Hematopoietic multipotent progenitor cell treated with erythropoietin and hydrocortisone succinate and interleukin-3 and kit ligand, for 17 days (in vitro differentiated cells): ENCODE measurements around the gene VASH2.
"Not testable (repeated sequence)": the region's sequence is repeated elsewhere in the genome, so short reads cannot be mapped to it uniquely, and the experiment has no call there.

Experiments used
- DNase-seq: peaks from one replicate; pipeline ENCODE4 v3.0.0-alpha.2; 2015; ENCODE audit warnings: low spot score

The VASH2 gene

DNA sequence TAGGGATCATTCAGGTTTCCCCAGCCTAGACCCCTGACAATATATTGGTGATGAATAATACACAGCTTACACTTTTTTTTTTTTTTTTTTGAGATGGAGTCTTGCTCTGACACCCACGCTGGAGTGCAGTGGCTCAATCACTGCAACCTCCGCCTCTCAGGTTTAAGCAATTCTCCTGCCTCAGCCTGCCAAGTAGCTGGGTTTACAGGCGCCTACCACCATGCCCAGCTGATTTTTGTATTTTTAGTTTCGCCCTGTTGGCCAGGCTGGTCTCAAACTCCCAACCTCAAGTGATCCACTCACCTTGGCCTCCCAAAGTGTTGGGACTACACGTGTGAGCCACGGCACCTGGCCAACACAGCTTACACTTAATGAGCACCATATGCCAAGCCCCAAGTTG, 7.2 kb downstream of the VASH2 start:
- no peak for DNase-seq

DNA sequence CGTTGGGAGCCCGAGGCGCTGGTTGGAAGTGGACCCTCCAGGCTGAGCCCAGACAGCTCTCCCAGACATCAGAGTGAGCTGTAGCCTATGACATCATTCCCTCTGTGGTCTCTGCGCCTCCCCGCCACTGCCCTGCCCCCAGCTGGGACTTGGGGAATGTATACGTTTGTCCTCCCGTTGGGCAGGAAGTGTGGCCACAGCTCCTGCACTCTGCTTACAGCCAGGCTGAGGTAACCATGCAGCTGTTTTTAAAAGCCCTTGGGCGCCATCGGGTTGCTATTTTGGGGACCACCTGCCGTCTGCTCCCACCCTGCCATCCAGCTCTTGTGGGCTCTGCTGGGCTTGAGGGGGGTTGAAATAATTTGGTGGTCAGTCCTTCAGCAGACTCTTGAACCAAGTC, 7.8 kb downstream of the VASH2 start:
- no peak for DNase-seq

DNA sequence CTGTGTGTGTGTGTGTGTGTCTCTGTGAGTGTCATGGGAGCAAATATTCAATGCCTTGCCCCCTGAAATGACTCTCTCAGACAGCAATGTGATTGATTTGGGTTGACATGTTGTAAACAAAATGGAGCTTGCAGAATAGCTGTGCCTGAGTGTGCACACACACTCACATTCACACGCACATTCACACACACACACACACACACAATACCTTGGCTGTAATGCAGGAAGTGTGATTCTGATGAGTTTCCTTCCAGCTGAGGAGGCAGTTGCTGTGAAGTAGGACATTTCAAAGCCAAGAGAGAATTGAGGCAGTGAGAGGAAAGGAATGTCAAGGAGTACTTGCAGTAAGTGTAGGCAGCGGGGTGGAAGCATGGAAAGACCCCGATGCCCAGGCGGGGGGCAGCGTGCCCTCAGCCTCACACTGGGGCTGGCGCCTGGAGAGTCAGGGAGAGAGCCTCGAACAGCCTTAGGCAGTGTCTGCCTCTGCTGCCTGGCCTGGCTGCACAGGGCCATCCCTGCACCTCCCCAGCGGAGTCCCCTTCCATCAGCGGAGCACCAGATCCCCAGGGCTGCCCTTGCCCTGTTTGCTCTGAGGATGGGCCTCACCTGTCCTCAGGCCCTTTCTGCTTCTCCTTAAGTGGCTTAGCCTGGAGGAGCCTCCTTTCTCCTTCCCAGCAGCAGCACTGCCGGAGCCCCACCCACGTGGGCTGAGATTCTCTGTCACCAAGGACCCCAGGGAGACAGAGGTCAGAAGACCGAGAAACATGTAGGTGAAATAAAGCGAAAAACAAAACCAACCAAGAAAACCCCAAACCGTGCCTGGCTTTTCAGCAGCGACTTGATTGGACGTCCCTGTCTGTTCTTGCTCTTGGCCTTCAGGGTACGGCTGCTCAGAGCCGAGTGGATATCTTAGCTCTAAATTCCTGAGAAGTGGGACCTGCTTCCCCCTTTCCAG, 9.2 kb downstream of the VASH2 start:
- no peak for DNase-seq

DNA sequence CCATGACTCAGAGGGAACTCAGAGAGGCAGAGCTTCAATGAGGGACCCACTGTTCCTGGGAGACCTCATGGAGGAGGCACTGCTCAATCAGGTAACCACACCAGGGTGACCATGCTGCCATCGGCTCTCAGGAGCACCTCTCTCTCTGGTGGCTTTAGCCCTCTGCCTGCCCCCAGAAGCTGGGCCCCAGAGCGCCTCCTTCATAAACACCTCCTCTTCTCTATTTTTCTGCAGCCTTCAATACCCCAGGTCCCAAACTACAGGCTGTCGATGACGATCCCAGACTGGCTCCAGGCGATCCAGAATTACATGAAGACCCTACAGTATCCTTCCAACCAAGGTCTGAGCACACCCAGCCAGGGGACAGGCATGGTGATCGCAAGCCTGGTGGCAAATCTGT, 10.6 kb downstream of the VASH2 start:
- no peak for DNase-seq

DNA sequence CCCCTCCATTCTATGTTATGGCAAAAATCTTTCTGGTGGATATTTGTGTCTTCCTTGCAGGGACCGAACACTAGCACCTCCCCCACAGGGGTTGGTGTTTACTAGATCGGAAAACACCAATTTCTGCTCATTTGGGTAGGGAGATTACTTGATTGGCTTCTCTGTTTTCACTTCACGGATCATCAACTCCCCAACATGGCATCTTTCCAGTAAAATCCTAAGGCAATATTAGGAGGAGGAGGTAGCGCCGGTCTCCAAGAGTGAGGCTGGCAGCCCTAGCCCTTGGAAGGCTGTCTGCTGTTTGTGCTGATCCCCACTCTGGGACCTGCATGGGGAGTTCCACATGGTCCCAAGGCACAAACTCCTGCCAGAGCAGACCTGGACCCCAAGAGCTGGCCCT, 12.2 kb downstream of the VASH2 start:
- no peak for DNase-seq

DNA sequence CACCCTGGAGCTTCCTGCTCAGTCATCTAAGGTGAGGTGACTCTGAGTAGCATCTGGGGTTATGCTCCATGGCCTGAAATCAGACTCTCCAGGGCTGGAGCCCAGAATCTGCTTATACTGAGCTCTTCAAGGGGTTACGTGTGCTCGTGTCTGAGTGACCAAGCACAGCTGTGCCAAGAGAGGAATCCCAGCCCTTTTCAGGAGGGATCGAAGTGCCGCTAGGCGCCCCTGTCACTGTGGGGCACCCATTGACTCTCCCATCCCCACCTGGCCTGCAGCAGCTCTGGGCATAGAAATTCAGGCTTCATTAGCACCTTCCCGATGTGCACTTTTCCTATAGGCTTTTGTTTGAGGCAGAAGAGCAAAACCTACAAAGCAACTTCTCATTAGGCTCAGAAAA, 13.8 kb downstream of the VASH2 start:
- DNase-seq: no peak

DNA sequence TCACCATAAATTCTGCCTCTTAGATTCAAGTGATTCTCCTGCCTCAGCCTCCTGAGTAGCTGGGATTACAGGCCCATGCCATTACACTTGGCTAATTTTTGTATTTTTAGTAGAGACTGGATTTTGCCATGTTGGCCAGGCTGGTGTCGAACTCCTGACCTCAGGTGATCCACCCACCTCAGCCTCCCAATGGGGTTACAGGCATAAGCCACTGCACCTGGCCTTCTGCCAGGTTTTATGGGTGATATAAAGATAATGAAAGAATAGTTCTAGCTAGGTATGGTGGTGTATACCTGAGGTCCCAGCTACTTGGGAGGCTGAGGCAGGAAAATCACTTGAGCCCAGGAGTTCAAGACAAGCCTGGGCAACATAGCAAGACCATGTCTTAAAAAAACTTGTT, 14.7 kb downstream of the VASH2 start:
- not testable (repeated sequence) for DNase-seq

DNA sequence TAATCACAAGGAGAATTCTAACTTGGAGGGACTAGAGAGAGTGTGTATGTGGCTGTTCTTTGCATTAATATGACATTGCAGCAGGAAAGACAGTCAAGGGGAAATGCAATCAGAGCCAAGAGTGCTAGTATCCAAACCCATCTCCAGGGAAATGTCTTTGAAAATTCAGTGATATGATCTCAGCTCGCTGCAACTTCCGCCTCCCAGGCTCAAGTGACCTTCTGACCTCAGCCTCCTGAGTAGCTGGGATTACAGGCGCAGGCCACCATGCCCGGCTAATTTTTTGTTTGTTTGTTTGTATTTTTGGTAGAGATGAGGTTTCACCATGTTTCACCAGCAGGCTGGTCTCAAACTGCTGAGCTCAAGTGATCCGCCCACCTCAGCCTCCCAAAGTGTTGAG, 16.3 kb downstream of the VASH2 start:
- no peak for DNase-seq

DNA sequence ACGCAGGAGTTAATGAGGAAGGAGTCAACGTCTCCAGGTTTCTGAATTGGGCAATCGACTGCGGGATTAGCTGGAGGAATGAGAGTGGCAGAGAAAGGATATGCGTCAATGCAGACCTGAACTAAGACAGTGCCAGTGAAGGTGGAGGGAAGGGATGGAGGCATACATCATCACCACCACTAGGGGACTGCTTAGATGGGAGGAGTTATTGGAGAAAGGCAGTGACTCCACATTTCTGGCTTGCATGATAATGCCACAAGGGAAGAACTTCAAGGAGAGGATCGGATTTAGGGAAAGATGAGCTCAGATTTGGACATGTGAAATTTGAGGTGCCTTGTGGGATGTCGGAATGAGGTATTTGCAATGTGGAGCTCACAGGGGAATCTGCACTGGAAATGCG, 17.5 kb downstream of the VASH2 start:
- no peak for DNase-seq

DNA sequence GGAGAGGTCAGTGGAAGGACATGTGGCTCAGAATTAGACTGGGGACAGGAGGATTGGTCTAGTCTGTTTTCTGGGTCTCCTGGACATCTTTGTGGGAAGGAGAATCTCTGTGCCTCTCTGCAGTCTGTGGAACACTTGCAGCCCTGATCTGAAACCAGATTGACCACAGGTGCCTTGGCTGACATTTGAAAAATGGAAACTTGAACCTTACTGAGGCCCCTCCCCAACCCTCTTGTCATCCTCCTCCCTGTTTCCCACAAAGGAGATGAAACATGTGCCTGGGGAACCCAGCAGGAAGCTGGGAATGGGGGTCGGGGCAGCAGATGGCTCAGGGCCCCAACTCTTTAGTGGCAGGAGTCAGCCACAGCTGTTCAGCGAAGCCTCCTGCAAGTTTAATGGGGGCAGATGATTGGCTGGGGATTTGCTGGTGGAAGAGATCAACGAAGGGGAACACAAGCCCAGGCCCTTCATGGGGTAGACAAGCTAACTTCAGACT, 18.1 kb downstream of the VASH2 start:
- DNase-seq: no peak

DNA sequence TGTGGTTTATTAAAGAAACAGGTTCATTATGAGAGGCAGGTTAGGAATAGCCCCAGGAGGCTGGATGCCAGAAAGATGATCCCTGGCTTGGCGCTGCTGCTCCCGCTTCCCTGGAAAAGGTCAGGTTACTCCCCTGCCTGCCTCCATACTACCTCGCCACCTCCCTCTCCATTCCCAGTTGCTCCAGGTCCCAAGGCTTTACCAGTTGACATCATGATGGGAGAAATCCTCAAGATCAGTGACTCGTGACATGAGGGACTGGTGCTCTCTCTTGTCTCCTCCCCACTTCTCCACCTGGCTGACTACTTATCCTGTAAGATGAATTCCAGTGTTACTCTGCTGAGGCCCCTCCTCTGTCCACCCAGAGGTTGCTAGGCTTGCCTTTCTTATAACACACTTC, 19.7 kb downstream of the VASH2 start:
- DNase-seq: no peak

DNA sequence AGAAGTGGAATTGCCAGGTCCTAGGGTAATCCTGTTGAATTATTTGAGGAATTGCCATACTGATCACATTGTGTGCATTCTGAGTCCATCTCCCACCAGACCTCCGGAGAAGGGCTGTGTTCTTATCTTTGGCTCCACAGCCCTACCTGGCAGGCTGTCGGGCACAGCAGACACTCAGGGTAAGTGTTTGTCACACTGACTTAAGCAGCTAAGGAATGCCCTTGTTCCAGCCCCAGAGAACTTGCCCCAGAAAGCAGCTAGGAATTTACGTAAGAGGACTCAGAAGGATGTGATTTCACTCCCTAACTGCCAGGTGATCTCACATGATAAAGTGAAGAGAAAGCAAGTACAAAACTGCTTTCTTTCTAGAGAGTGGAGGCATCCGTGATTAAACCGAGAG, 21.0 kb downstream of the VASH2 start:
- no peak for DNase-seq

DNA sequence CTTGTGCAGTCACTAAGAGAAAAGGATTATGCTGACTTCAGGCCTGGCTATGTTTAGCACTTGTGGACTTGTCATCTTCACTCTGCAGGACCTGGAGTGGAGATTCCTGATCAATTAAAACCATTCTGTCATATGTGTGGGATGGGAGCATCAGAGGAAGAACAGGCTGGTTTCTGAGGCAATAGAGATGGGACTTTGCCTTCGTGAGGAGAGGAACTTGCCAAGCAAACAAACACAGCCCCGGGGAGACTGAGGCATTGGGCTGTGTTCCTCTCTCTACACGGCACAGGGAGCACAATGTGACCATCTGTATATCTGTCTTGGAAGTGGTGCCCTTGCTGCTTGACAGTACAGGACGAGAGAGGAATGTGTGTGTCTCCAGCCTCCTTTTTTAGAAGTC, 23.1 kb downstream of the VASH2 start:
- DNase-seq: no peak

DNA sequence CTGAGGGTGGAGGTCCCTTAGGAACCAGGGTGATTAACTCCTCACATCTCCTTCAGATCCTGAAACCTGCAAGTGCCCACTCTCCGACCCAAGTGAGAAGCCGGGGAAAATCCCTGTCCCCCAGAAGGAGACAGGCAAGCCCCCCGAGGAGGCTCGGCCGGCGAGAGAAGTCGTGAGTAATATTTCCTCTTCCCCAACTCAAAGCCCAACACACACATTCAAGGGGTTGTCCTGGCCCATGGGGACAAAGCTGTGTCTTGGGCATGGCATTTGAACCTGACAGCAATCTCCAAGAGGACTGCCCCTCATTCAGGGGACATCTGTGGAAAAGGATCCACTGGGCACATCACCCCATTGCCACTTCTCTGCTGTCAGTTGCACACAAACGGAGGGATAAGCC, 23.6 kb downstream of the VASH2 start:
- DNase-seq: no peak

DNA sequence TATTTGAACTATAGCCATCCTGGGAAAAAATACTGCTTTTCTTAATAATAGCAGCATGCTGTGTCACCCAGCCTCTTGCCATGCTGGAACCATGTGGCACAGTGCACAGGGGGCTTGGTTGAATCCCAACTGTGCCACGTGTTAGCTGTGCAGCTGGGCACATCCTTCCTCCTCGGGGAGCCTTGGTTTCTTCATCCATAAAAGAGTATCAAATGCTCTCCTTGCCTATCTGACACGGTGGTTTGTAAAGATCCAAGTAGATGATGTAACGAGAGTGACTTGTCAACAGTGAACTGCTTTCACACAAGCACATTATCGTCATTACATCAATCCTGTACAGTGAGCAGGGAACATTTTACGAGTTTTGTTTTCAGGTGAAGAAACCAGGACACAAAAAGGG, 24.4 kb downstream of the VASH2 start:
- no peak for DNase-seq

DNA sequence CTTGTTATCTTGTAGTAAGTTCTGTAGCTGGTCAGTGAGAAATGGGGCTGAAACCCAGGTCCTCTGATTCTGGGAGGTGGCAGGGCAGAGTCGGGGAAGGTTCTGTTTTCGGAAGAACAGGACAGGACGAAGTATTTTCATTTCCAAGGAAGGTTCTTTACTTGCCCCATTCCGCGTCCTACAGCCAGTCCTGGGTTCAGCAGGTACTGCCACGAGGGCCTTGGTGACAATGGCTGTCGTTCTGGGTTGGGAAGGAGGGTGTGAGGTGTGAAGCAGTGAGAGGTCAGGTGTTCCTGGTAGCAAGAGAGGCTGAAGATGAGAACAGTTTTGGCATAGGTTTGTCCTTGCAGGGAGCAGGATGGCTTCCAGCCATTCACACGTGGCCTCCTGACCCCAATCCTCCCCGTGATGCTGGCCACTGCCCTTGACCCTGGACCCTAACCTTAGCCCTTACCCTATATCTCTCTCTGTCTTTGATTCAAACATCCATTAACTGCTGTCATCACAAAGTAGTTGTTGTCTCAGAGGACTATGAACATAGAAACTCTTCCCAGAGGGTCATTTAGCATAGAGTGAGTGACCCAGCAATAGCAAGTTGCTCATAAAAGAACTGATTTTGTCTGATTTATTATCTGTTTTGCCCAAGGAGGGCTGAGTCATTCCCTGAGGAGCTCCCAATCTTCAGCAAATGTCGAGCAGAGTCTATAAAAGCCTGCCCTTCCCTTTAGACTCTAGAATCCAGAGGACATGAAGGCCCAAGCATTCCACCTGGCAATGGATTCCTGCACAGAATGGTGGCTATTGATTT, 25.0 kb downstream of the VASH2 start:
- DNase-seq: no peak

DNA sequence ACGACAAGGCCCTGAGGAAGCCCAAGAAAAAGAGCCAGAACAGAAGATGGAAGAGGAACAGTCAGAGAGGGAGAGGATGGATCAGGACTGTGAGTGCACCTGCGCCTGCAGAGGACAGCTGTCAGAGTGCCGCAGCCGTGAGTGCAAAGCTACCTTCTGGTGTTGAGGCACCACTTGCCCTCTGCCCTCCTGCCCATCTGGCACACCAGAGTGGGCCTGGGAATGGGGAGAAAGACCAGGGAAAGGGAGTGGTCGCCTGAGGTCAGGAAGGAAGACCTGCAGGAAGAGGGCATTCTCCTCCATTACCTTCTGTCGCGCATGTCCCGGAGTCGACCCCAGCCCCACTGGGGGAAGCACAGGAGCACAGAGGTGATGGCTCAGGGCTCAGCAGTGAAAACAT, 26.2 kb downstream of the VASH2 start:
- no peak for DNase-seq

DNA sequence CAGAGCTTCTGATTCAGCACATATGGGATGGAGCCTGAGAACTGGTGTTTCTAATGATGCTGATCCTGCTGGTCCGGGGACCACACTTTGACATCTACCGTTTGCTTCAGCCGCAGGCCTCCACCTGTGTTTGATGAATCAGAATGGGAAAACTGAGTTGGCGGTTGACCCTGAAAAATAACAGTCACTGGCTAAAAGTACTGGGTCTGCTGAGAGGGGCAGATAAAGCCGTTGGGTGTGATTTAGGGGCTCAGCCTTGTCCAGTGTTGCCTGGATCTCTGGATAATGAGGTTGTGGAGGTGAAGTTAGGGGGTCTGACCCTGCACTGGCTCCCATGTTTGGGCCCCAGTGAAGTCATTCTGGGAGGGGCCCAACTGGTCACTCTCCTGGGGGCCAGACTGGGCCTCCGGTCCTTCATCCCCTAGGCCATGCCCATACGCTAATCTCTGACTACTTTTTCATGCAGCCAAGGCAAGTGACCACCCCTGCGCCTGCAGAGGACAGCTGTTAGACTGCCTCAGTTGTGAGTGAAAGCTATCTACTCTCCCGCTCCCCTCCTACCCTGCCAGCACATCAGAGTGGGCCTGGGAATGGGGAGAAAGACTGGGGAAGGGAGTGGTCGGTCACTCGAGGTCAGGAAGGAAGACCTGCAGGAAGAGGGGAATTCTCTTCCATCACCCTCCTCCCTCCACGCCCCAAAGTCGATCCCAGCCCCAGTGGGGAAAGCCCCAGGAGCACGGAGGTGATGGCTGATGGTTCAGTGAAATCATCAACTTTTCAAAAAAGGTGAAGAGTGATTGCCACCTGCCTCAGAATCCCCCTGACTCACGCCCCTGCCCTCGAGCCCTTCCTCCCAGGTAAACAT, 27.7 kb downstream of the VASH2 start:
- no peak for DNase-seq

DNA sequence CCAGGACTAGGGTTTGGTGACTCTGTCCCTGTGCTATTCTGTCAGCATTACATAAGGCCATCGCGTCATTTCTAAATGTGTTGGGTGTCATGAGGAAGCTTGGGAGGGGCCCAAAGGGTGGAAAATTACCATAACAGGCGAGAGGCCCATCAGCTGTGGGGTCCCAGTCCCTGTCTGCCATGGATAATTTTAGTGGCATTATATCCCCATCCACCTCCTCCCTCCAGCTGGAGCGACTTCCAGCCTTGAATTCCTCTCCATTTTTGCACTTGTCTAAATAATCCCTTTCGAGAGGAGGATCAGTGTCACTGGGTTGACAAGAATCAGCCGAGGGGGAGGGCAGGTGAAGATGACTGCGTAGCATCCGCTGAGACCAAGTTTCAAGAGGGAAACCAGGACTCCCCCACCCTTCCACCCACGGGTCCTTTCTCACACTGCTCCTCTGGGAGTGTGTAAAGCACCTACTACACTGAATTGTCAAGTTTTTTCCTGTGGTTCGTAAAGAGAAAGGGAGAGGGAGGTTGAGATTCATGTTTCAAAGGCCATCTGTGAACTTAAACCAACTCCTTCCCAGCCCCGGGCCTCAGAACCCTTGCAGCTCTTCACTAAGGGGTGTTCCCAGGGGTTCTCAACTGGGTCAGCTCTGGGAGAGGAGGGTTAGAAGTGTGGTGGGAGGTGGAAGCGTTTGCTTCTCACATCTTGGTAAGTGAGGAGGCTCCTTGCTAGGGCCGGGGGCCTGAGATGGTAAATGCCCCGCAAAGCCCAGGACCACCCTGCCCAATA, 29.2 kb downstream of the VASH2 start:
- no peak for DNase-seq

DNA sequence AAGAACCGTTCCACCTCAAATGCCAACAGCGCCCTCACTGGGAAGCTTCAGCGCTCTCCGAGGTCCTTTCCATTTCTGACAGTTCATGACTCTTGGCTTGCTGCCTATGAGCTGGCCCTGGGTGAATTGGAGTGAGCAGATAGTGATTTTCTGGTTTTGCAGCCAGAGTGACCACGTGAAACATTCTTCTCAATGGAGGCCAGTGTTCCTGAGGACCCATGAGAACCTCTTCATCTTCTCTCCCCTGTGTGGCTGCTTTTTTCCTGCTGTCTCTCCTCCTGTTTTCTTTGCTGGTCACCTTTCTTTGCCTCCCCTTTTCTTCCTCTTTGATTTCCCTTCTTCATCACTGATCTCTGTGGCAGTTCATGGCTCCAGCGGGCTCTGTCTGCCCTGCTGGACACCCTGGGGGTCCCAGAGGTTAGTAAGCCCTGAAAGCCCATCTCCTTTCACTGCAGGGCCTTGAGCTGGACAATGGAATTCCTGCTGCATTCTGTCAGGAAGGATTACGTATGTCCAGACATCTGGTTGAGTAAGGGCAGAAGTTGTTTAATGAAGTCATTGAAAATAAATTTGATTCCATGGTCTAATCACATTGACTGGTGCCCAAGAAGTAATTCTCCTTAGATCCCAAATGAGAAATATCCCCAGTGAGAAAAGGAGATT, 29.9 kb downstream of the VASH2 start:
- no peak for DNase-seq

DNA sequence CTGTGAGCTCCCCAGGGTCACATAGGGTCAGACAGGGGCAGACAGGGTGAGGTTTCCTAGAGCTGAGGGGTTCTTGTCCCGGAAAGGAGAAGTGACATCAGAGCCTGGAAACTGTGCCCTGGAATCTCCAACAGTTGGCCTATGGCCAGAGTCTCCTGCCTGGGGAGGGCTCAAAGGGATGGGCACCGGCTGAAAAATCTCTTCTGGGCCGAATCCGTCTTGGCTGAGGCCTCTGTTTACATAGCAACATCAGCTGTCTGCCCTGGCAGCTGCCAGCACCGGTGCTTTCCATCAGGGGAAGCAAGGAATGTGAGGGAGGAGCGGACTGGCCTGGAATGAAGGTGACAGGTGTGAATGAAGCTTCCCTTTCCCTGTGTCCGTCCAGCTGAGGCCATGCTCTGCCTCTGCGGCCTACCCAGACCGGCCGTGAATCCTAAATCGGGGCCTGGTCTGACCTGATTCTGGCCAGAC, 30.7 kb downstream of the VASH2 start:
- DNase-seq: no peak
